ENCODE data around the gene SHISA6.

SHISA6 gene

DNA sequence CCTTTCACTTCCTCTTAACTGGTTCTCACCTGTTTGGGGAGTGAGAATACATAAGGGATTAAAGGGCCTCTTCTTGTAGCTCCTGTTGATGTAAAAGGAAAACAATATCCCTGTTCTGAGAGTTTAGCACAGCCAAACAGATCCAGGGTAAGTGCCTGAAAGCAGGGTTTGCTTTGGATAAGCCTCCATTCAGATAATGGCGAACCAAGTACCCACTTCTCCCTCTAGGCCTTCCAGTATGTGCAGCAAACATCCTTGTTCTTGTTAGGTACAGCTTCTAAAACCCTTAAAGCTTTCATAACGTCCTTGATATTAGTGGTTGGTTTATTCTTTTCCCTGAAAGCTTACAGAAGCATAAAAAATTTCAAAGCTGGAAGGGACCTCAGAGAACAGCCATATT lies 226.6 kb downstream of the SHISA6 start:
- DNase-seq, result no peak

DNA sequence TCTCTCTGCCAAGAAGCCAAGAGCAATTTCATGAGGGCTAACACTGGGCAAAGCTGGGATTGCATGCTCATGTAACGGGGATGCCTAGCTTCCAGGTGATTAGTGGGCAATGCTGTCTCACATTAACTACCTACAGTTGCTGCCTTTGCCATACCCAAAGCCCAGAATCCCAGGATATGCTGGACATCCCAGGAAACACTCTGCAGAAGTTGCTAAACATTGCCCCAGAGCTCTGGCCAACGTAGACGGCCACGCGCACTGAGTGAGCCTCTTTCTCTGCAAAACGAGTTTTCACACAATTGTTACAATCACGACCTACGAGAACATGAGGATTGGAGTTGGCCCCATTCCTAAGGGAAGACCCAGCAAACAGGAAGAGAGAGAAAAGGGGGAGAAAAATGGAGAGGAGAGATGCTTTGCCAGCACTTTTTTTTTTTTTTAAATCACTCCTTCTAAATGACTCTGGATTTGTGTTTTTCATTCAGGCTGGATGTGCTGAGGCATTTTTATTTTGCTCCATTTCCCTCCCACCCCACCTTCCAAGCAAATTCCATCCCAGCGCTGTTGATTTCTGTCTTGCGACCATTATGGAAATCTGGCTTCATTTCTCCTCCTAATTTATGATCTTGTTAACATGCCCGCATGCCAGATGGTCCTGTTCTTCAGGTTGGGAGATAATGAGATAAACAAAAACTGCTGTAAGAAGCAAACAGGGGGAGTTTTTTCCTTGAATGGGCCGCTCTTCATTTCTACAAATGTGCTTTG lies 244.5 kb downstream of the SHISA6 start:
- DNase-seq, result no peak

DNA sequence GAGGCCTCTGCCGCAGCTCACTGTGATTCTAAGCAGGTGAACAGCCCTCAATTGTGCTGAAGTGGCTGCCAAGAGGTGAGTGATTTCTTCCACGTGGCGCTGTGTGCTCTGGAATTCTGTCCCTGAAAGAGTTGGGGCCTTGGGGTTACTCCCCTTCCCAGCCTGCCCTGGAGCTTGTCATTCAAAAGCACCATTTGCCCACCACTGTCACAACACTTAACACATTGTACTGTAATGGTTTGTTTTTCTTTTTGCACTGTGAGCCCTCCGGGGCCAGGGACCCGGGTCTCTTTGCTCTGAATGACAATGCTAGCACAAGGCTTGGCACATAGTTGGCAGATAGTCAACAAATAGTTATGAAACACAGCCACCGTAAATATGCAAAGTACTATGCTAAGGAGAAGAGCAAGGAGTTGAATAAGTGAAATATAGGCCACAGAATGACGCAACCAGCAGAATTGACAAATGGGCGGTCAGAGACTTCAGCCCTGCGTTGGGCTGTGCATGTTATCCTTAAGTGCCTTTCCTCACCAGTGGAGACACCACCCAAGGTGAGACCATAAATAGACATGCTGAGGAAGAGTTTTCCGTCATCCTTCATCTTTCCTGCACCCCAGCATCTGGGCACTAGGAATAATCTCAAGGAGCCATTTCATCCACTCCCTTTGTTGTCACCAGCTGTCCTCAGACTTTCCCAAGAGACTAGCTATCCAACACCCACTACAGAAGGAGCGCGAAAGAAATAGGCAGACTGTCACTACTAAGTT lies 245.3 kb downstream of the SHISA6 start:
- no peak for DNase-seq

DNA sequence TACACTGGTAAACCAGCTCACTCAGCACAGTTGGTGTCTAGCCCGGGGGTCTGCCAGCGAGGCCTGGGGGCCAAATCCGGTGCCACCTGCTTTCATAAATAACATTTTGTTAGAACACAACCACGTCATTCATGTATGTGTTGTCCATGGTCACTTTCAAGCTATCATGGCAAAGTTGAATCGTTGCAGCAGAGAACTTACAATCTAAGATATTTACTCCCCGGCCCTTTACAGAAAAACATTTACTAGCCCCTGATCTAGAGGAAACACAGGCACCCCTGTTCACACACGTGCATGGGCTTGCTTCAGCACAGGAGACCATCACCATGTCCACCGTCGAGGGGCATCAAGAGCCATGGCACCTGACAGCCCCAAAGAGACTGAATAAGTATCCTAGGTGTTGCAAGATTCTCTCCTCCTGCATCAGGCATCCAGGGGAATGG lies 245.9 kb downstream of the SHISA6 start:
- DNase-seq, result no peak

DNA sequence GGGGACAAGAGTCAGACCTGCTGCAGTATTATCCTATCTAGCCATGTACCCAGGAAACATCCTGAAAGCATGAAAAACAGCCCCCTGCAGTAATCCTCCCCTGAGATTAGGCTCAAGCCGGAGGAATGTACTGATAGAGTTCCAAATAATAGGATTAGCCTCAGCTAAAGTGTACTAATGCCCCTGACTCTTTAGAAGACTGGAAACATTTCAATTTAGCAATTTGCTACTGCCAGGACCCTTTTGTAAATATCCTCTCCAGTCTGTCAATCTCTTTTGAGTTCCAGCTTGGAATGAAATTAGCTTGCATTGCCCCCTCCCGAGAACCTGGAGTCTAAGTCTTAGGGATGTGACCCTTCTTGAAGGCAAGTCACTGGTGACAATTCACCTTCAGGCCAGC lies 246.5 kb downstream of the SHISA6 start:
- no peak for DNase-seq

DNA sequence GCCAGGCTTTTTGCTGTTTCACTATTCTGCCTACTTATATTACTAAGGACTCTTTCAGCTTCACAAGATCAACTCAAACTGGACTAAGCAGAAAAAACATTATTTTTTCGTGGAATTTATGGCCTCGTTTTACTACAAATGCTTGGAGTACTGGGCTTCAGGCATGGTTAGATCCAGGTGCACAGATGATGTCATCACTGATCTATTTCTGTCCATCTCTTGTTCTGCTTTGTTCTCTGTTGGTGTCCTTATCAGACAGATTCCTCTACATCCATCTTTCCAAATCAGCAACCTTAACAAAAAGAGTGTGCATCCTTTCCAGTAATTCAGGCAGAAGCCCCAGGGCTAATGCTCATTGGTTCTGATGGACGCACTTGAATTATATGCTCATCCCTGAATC lies 247.4 kb downstream of the SHISA6 start:
- no peak for DNase-seq

DNA sequence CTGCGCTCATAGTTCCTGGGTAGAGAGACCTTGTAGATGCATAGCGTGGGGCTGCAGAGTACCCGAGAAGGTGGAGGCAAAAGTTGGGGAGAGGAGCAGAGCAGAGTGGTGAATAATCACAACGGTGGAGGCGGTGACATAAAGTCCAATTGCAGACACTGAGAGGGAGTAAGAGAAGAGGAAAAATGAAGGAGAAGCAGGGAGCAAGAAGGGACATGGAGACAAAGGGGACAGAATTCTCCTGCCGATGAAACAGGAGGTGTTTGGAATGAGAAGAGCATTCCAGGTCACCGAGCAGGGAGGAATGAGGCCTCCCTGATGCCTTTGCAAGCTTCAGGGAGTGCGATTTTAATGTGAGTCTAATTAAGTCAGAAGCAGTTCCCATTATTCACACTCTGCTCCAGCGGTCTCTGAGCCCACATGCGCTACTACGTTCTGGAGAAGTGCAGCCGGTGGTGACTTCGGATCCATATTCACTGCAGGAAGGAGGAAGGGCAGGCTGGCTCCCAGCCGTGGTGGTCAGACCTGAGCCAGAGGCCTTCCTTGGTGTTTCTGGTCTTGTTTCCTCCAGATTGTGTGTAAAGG lies 249.2 kb downstream of the SHISA6 start:
- no peak for DNase-seq

DNA sequence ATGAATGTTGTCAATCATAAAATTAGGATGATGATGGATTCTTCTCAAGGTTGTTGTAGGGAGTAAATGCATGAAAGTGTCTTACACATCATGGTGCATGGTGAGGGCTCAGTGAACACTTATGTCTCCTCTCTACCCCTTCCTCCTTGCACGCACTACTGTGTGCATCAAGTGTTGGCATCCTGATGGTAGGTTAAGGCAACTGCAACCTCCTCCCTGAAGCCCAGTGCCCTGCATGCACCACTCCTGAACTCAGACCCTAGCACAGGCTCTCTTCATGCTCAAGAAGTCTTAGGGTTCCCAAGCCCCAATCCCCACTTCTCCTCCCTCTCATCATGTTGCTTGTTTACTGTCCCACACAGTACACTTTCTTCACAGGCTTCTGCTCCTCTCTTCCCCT lies 251.5 kb downstream of the SHISA6 start:
- DNase-seq, result no peak

DNA sequence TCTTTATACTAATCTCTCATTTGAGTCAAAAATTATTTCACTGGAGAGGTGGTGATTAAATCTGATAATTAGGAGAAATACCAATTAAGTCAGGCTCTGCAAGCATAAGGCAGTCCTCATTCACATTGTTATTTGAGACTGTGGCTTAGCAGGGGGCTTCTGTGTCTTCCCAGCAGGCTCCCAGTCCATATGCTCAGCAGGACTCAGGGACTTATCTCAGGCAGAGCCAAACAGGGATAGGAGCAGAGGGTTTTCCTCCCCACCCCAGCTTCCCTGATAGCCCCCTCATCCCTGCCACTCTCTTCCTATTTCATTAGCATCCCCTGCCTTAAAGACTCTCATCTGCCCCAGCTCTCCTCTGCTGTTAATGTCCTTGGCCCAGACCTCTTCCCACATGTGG lies 252.9 kb downstream of the SHISA6 start:
- no peak for DNase-seq

DNA sequence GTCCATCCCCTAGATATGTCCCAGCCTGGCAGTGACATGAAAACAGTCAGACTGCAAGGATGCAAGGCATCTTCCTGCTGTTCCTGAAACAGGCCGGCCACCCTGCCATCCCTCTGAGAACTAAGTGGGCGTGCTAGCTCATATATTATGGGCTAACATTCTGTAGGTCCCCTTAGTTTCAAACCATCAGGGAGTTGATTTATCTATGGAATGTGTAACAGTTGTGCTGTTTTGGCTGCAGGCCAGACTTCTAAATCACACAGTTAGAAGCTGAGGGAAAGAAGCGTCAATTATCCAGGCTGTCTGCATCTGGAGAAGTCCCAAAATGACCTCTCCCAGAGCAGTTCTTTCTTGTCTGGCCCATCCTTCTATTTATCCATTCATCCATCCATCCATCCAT lies 254.6 kb downstream of the SHISA6 start:
- no peak for DNase-seq

DNA sequence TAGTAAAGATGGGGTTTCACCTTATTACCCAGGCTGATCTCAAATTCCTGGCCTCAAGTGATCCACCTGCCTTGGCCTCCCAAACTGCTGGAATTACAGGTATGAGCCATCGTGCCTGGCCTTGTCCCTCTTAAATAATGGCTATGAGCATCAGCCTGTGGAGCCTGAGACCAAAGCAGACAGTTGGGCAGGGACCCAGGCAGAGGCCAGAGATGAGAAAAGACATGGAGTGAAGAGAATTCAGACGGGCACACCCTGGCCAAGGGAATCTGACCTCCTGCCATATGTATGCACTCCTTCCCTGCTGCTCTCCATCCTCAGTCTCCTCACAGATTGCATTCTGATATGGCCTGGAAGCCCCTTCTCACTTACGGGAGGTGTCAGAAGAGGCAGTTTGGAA lies 258.9 kb downstream of the SHISA6 start:
- DNase-seq, result no peak

DNA sequence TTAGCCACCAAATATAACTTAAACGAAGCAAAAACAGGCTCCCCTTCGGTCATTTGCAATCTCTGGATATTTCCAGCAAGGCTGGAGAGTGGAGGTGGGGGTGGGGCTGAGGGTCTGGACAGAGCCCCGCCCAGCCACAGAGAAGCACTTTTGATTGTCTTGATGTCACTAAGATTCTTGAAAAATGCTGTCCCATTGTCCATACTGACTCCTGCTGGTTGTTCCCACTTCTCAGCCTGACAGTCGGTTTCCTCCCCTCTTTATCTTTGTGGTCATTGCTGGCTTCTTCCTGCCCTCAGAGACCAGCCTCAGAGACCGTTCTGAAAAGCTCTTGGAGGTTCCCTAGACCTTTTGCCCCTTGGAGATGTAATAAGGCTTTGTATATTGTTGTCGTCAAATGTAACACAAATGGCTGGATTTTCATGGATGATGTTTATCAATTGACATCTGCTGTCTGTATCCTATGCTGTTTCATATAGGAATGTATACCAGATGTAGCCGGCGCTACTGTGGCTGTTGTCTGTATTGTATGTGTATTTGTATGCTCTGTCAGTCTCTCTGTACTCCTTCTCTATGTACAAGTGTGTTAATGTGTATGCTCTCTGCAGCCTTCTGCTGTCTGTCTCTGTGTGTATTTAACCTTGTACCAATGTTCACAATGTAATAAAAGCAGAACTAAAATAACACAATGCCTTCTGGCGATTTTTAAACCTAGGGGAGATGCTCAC lies 262.5 kb downstream of the SHISA6 start:
- DNase-seq, result no peak

DNA sequence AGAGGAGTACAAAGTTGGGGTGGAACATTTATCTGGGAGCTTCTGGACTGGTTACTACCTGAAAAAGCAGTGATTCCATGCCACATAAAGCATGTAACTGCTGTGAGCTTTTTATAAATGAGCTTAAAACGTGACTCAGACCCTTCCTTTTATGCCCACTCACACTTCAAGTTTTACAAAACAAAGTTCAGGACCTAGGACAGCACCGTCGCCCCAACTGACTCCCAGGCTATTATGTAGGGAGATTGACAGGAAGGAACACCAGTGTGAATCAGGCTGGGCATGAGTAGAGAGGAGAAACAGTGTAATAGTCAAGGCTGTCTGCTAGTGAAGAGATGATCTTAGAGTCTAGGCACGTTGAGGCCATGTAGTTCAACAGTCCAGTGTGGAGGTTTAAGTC lies 265.6 kb downstream of the SHISA6 start:
- DNase-seq, result peak in 1 of 2 experiments; percentile 12

DNA sequence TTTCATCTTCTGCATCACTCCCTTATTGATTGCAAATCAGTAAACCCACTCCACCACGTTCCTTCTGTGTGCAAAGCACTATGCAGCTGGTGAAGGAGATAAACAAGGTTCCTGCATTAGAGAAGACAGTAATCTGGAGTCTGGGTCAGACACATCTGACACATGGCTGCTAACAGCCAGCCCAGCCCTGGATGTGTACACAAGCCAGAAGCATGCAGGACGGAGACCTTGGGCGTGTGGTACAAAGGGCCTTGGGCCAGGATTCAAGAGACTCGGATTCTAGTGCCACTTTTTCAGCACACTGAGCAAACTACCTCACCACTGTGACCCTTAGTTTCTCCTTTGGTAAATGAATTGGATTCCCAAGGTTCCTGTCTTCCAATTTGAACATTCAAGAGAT lies 270.7 kb downstream of the SHISA6 start:
- DNase-seq, result no peak

DNA sequence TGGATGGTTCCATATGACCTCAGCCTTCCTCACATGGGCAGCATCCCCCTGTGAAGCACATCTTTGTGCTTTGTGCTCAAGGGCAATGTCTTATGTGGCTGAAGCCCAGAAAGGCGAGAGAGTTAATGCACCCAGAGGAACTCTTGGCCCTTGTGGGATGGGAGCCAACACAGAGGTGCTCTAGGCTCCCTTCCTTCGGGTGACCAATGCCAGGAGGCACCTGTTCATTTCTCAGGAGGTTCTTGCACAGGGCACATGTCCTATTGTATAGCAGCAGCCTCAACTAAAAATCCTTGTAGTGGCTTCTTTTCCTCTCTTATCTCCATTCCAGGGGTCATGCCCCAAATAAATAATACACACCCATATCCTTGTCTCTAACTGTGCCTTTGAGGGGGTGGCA lies 273.6 kb downstream of the SHISA6 start:
- no peak for DNase-seq

DNA sequence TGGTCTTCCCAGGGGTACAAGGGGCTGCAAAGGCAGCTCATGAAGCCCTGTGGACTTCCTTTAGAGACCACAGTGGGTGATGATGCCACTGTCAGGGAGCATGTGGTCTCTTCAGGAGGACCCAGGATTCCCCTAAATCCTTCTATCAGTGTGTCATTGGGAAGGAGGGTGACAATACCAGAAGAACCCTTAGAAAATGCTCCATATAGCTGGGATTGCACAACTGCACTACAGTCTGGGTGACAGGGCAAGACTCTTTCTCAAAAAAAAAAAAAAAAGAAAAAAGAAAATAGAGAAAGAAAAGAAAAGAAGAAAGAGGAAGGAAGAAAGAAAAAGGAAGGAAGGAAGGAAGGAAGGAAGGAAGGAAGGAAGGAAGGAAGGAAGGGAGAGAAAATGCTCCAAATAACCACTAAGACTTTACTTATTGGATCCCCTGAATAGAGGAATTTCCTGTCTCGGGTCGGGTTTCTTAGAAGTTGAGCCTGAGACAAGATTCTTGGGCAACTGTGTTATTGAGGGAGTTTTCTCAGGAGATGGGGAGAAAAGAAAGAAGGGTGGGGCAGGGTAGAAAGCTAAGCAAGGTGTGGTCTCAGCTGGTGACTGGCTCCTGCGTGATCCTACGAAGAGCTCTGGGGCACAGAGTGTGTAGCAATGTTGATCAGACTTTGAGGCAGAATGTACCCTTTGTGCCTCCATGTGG lies 274.1 kb downstream of the SHISA6 start:
- DNase-seq, result no peak

DNA sequence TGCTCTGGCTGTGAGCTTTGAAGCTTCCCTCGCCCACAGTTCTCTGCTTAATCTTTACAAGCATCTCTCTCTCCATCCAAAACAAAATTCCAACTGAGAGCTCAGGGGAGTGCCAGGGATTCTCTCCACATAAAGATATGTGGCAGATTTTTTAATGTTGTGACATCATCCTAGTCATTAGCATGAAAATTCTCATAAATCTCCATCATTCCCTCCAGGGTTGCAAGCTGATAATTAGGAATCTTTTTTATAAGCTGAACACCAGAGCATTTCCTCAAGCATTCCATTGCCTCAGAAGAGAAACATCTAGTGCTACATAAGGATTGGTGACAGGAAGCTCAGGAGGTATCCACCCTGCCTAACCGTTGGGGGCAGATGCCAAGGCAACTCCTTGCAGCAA lies 274.9 kb downstream of the SHISA6 start:
- DNase-seq, result no peak

DNA sequence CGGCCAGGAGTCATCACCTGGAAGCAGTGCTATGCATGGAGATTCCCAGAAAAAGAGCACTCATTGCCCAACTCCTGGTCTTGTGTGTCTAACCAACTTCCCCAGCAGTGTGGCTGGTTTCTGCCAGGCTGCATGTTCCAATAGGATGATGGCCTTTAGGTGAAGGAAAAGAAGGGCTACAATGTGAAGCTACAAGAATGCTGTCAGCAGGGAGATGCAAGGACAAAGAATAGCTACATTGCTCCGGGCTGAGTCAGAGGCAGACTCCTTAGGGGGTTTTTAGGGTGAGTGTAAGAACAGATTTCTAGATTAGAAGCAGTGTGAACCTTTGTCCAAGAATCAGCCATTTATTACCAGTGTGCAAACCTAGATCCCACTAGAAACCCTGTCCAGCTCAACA lies 294.2 kb downstream of the SHISA6 start:
- no peak for DNase-seq

DNA sequence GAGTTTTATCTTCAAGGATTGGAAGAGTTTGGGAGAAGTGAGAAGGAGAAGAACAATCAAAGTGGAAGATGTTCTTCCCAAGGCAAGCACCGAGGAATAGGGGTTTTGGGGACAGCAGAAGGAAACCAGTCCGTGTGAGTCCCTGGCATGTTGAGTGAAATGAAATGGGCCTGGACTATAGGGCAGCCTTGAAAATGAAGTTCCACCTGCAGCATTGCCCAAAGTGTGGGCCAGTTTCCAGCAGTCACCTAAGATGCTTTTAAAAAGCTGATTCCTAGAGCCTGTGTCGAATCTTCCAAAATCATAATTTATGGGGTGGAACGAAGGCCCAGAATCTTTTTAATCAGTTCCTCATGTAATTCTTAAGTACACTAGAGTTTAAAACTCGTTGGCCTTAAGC lies 297.4 kb downstream of the SHISA6 start:
- DNase-seq, result no peak

DNA sequence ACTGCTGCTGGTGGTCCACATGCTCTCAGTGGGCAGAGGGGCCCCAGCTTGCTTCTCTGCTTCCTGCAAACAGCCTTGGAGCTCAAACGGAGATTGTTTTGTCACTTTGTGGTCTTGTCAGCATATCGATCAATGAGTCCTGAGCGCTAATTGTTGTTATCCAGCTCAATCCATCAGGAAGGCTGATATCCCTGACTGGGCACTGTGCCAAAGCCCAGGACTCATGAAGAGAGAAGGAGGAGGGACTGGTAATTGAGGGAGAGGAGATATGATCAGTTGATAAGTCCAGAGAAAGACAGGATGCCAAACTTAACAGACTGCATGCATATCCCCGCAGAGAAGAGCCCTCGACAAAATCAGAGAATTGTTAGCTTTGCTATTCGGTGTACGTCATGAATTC lies 298.6 kb downstream of the SHISA6 start:
- no peak for DNase-seq

DNA sequence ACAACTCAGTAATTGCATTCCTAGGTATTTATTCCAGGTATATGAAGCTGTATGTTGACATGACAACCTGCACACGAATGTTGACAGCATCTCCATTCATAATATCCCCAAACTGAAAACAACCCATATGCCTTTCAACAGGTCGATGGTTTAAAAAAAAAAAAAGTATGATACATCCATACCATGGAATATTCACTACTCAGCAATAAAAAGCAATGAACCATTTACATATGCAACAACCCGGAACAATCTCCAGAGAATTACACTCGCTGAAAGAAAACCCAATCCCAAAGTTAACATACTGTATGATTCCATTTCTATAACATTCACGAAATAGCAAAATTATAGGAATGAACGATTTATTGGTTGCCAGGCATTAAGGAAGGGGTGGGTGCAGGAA lies 304.0 kb downstream of the SHISA6 start:
- no peak for DNase-seq

DNA sequence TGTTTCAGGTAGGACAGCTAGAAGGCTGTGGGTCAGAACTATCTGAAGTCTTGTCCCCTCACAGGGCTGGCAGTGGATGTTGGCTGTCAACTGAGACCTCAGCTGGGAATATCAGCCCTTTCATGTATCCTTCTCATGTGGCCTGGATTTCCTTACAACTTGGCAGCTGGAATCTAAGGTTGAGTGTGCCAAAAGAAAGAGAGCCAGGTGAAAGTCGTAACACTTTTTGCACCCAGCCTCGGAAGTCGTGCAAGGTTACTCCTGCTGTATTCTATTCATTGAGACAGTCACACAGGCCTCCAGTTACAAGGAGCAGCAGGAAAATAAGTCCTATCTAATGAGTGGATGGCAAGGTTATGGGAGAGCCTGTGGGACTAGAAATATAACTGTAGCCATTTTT lies 304.7 kb downstream of the SHISA6 start:
- no peak for DNase-seq

DNA sequence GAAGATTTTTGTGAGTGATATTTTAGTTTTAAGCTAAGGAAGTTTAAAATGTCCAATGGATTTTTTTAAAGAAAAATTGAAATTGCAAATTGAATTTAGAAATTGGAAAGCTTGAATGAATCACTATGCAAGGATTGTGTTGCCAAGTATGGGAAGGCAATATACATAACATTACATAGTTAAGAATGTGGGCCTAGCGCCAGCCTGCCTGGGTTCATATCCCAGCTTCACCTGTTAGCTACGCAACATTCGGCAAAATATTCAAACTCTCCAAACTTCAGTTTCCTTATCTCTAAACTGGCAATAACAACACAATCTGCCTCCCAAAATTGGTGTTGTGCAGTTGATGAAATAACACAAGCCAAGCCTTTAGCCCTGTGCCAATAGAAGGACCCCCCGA lies 306.8 kb downstream of the SHISA6 start:
- DNase-seq, result no peak

All from Kasumi-1 (cell line).